Neuron (in vitro differentiated cells): ENCODE measurements around the gene DIO3.

Experiments
- H2AFZ ChIP-seq: one replicate; pipeline ENCODE4 v1.6.1; 2013; ENCODE audit warnings: low read depth, mild to moderate bottlenecking, inconsistent platforms, low read length, moderate library complexity
- H3K27me3 ChIP-seq: one replicate; pipeline ENCODE4 v1.6.1; 2013; ENCODE audit warnings: low read length; ENCODE audit not compliant: insufficient read depth
- H3K36me3 ChIP-seq: one replicate; pipeline ENCODE4 v1.6.1; 2013; ENCODE audit warnings: low read length; ENCODE audit not compliant: insufficient read depth
- H3K4me1 ChIP-seq: one replicate; pipeline ENCODE4 v1.6.1; 2013; ENCODE audit warnings: low read length; ENCODE audit not compliant: insufficient read depth
- H3K4me3 ChIP-seq: 2 replicates; pipeline ENCODE4 v1.5.1; 2013; ENCODE audit warnings: mild to moderate bottlenecking, low read length, moderate library complexity
- H3K9me3 ChIP-seq: one replicate; pipeline ENCODE4 v1.6.1; 2013; ENCODE audit warnings: low read length

Gene DIO3

GRCh38 chr14:101594511-101595148 lies 33.3 kb downstream of the DIO3 start:
- H2AFZ ChIP-seq: no peak overlapping the region
- no peaks in the 10 kb centered on the region for H3K36me3 ChIP-seq
- H3K9me3 ChIP-seq: peaks cover 6% of the 10 kb centered on the region
- no peaks in the 10 kb centered on the region for H3K27me3 ChIP-seq
- no peak overlapping the region for H3K4me3 ChIP-seq
- H3K4me1 ChIP-seq: no peaks in the 10 kb centered on the region

DNA sequence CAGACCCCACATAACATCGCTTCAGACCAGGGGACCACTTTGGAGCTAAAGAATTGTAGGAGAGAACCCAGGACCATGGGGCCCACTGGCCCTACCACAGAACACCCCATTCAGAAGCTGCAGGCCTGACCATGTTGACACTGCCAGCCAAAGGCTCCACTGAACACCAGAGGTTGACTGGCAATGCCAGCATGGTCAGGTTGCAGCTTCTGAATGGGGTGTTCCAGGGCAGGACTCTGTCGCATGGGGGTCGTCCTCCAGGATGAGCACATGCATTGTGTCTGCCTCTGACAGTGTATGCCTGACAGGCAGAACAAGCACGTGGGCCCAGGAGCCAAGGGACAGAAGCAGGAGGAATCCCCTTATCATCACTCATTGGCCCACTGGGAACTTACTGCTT lies 34.1 kb downstream of the DIO3 start:
- no peaks in the 10 kb centered on the region for H3K36me3 ChIP-seq
- no peaks in the 10 kb centered on the region for H3K4me1 ChIP-seq
- no peak overlapping the region for H2AFZ ChIP-seq
- no peak overlapping the region for H3K4me3 ChIP-seq
- H3K27me3 ChIP-seq: no peaks in the 10 kb centered on the region
- peaks cover 6% of the 10 kb centered on the region for H3K9me3 ChIP-seq

- Histone ChIP-seq H2AFZ (no peak overlapping the region), H3K36me3 (no peaks in the 10 kb centered on the region), H3K9me3 (peaks cover 6% of the 10 kb centered on the region), H3K4me1 (no peaks in the 10 kb centered on the region), H3K27me3 (no peaks in the 10 kb centered on the region), H3K4me3 (no peak overlapping the region)
Measured at GRCh38 chr14:101595887-101596721, 34.8 kb downstream of the DIO3 start.

DNA sequence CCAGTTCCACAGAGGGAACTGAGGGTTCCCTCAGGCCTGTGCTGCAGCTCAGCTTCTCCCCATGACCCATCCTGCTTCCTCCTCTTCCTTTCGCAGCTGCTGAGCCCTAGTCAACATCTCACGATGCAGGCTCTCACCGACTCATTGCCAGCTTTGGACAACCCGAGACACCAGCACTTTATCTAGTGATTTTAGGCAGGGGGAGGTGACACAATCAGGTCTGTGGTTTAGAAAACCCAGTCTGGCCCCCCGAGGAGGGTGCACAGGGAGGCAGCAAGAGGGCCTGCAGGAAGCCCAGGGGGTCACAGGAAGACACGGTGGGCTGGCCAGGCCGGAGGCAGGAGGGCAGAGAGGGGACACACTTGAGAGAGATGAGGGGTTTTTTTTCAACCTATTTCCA lies 35.4 kb downstream of the DIO3 start:
- no peaks in the 10 kb centered on the region for H3K4me1 ChIP-seq
- H3K36me3 ChIP-seq: no peaks in the 10 kb centered on the region
- H2AFZ ChIP-seq: no peak overlapping the region
- H3K4me3 ChIP-seq: no peak overlapping the region
- H3K27me3 ChIP-seq: no peaks in the 10 kb centered on the region
- peaks cover 6% of the 10 kb centered on the region for H3K9me3 ChIP-seq

DNA sequence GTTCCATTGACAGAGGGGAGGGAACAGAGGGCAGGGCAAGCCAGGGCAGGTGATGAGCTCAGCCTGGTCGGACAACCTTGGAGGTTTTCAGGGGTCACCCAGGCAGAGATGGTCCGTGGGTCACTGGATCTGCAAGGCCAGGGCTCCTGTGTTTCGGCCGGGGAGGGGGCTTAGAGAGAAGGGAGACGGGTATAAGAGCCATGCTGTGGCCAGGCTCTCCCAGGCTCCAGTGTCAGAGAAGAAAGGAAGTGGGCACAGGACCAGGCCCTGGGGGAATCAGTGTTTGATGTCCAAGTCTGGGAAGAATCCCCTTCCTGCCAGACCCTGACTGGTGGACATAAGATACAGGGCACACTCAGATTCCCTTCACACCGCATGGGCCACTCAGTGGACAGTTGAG lies 36.9 kb downstream of the DIO3 start:
- no peak overlapping the region for H3K4me3 ChIP-seq
- peaks cover 6% of the 10 kb centered on the region for H3K9me3 ChIP-seq
- no peaks in the 10 kb centered on the region for H3K27me3 ChIP-seq
- H3K36me3 ChIP-seq: no peaks in the 10 kb centered on the region
- no peak overlapping the region for H2AFZ ChIP-seq
- H3K4me1 ChIP-seq: no peaks in the 10 kb centered on the region

DNA sequence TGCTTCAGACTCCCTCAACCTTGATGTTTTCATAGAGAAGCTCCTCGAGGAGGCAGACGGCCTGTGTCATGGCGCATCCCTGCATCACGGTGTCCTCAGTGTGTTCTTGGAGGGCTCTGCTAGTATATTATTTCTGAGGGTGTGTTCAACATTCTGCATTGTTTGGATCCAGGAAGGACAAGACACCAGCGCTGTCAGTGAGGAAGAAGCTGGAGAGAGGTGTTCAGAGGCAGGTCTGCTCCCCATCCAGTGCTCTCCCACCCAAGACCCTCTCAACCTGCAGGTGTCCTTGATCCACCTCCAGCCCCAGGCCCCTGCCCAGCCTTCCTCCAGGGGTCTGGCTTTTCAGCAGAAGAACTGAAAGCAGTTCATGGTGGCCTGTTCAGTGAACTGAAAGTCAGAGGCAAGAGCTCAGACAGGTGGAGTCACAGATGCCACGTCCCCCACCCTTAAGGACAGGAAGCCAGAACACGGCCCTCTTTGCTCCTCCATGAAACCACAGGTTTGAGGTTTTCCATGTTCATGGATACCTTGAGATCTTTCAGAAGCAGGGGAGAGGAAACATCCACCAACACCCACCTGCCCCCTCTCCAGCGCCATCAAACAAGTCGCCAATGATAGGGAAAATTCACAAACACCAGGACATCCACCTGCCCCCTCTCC lies 37.4 kb downstream of the DIO3 start:
- no peak overlapping the region for H2AFZ ChIP-seq

GRCh38 chr14:101599234-101599885 lies 38.1 kb downstream of the DIO3 start:
- Histone ChIP-seq H2AFZ (no peak overlapping the region), H3K9me3 (peaks cover 6% of the 10 kb centered on the region), H3K36me3 (no peaks in the 10 kb centered on the region), H3K4me3 (no peak overlapping the region), H3K4me1 (no peaks in the 10 kb centered on the region), H3K27me3 (no peaks in the 10 kb centered on the region)

More for the DNA sequence above, 37.4 kb downstream of the DIO3 start:
- H3K9me3 ChIP-seq: peaks cover 6% of the 10 kb centered on the region
- no peak overlapping the region for H3K4me3 ChIP-seq
- H3K4me1 ChIP-seq: no peaks in the 10 kb centered on the region
- no peaks in the 10 kb centered on the region for H3K36me3 ChIP-seq
- no peaks in the 10 kb centered on the region for H3K27me3 ChIP-seq

DNA sequence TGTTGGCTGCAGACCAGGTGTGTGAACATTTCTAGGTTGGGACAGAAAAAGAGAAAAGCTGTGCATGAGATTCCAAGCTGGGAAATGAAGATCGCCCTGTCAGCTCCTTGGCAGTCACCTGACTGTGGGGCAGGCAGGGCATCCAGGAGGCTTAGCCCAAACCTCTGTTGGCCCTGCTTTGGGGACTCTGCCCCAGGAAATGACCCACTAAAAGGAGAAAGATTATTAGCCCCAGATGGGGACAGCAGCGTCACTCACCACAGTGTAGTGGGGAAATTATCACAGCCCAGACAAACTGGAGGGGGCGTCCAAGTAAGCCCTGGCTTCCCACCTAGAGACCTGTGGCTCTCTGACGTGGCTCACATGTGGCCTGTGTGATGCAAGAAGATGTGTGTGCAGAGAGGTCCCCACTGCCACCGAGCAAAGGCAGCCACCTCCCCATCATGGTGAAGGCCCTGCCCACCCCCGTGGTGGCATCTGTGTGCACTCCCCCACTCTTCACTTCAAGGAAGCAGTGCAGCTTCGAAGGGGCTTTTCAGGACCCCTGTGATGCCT lies 39.1 kb downstream of the DIO3 start:
- no peak overlapping the region for H2AFZ ChIP-seq
- no peak overlapping the region for H3K4me3 ChIP-seq
- H3K27me3 ChIP-seq: peaks cover 4% of the 10 kb centered on the region
- peaks cover 6% of the 10 kb centered on the region for H3K9me3 ChIP-seq
- H3K36me3 ChIP-seq: no peaks in the 10 kb centered on the region
- no peaks in the 10 kb centered on the region for H3K4me1 ChIP-seq

- no peaks in the 10 kb centered on the region for H3K4me1 ChIP-seq
- H3K9me3 ChIP-seq: peaks cover 7% of the 10 kb centered on the region
- H2AFZ ChIP-seq: no peak overlapping the region
- peaks cover 4% of the 10 kb centered on the region for H3K27me3 ChIP-seq
- no peaks in the 10 kb centered on the region for H3K36me3 ChIP-seq
- H3K4me3 ChIP-seq: no peak overlapping the region
Measured at GRCh38 chr14:101600891-101601605, 39.8 kb downstream of the DIO3 start.

DNA sequence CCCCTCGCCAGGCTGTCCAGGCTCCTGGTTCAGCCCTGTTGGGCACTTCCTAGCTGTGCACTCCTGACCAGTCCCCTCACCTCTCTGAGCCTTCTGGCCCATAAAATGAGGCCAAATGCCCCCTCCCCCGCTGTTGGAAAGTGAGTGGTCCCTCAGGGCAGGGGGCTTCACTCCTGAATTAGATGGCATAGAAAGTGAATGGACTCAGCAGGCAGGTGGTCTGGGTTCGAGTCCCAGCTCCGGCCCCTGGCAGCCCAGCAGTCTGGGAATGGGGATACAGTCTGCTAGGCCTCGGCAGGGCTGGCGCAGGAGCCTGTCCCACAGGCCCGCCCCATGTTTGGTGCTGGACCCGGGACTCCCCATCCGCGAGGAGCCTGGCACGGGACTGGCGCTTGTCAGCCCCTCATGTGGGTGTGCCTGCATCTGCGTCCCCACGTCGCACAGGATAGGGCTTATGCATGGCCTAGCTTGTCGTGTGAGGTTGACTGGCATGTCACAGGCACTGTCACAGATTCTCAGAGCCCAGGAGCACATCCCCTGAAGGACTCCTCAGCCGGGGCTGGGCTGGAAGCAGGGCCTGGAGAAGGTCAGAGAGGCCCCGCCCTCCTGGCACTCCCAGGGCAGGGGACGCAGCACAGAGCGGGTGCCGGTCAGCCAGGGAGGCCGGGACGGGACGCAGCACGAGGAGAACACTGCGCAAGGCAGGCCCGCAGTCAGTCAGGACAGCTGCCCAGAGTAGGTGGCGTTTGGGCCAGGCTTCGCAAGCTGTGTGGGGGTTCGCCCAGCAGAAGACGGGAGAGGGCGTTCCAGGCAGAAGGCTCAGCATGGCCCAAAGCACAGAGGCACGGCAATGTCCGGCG lies 40.5 kb downstream of the DIO3 start:
- Histone ChIP-seq H3K36me3 (no peaks in the 10 kb centered on the region), H3K9me3 (peaks cover 8% of the 10 kb centered on the region), H3K27me3 (peaks cover 5% of the 10 kb centered on the region), H3K4me3 (no peak overlapping the region), H2AFZ (no peak overlapping the region), H3K4me1 (no peaks in the 10 kb centered on the region)

DNA sequence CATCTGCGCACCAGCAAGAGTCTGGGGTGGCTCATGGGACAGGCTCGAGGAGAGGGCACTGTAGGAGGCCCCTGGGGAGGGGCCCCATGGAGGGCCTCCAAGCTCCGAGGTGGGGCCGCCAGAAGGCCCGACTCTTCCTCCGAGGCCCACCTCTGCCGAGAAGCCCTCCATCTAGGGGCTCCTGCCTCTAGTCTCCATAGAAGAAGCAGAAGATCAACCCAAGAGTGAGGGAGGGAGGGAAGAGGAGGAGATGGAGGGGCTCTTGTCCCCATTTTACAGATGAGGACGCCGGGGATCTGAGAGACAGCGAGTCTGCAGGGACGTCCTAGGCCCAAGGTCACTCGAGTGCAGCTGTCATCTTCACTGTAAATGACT lies 41.2 kb downstream of the DIO3 start:
- peaks cover 8% of the 10 kb centered on the region for H3K9me3 ChIP-seq
- H3K27me3 ChIP-seq: peaks cover 8% of the 10 kb centered on the region
- no peak overlapping the region for H2AFZ ChIP-seq
- no peaks in the 10 kb centered on the region for H3K4me1 ChIP-seq
- no peak overlapping the region for H3K4me3 ChIP-seq
- no peaks in the 10 kb centered on the region for H3K36me3 ChIP-seq

DNA sequence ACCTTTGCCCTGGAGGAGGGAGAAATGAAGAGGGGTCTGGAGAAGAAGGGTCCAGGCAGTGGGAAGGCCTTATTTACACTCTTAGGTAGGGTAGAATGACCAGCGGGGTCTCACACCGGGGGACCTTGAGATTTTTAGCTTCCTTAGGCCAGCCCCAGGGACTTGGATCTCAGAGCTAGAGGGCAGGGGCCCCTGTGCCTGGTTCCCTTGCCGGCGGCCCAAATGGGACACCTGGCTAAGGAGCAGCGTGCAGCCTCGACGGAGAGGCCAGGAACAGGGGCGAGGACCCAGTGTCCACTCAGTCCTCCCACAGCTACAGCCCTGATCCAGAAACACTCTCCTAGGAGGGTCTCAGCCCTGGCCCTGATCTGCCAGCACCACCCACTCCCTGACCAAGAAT lies 41.8 kb downstream of the DIO3 start:
- Histone ChIP-seq H3K4me3 (no peak overlapping the region), H3K36me3 (no peaks in the 10 kb centered on the region), H3K9me3 (peaks cover 8% of the 10 kb centered on the region), H2AFZ (no peak overlapping the region), H3K27me3 (peaks cover 8% of the 10 kb centered on the region), H3K4me1 (no peaks in the 10 kb centered on the region)
